GM18505 (cell line): ENCODE results near the gene CTXN1.

Experiments used
- ATAC-seq: cut with Tn5 transposase; IDR thresholded peaks from one replicate; pipeline ENCODE4 v1.9.1; 2021; ENCODE audit not compliant: unreplicated experiment
- POLR2A ChIP-seq: IDR thresholded peaks from 4 replicates; pipeline ENCODE4 v1.6.1; 2011; ENCODE audit warnings: borderline replicate concordance; ENCODE audit not compliant: insufficient read depth, insufficient read length; ENCODE audit errors: extremely low read depth

The CTXN1 gene

GRCh38 chr19:7909471-7910067 lies 16.4 kb downstream of the CTXN1 start:
- no peak for ATAC-seq
- TF ChIP-seq POLR2A = no peak

- no peak for TF ChIP-seq POLR2A
- ATAC-seq = no peak
Measured at GRCh38 chr19:7908742-7909461, 17.0 kb downstream of the CTXN1 start.

GRCh38 chr19:7908078-7908699 lies 17.7 kb downstream of the CTXN1 start:
- TF ChIP-seq POLR2A = no peak
- no peak for ATAC-seq

- no peak for TF ChIP-seq POLR2A
- no peak for ATAC-seq
Measured at GRCh38 chr19:7907544-7907943, 18.4 kb downstream of the CTXN1 start.

- TF ChIP-seq POLR2A = no peak
Measured at GRCh38 chr19:7907122-7907521, 18.8 kb downstream of the CTXN1 start.

GRCh38 chr19:7905859-7906258 lies 20.1 kb downstream of the CTXN1 start:
- ATAC-seq = no peak
- no peak for TF ChIP-seq POLR2A

More at GRCh38 chr19:7907122-7907521, 18.8 kb downstream of the CTXN1 start:
- no peak for ATAC-seq

GRCh38 chr19:7905268-7905667 lies 20.7 kb downstream of the CTXN1 start:
- TF ChIP-seq POLR2A = no peak
- no peak for ATAC-seq

- peak; percentile 33 for ATAC-seq
- TF ChIP-seq POLR2A = no peak
Measured at GRCh38 chr19:7904074-7905020, 21.6 kb downstream of the CTXN1 start.

GRCh38 chr19:7903244-7904073 lies 22.5 kb downstream of the CTXN1 start, which contains the start of gene MAP2K7:
Gene MAP2K7 (plus strand): TSS chr19:7903877. CDS start chr19:7903945, 68 bp downstream.
- ATAC-seq = peak; percentile 74
- peak; percentile 89 for TF ChIP-seq POLR2A

- TF ChIP-seq POLR2A = no peak
- peak; percentile 2 for ATAC-seq
Measured at GRCh38 chr19:7902796-7903243, 23.1 kb downstream of the CTXN1 start.

- TF ChIP-seq POLR2A = no peak
- ATAC-seq = no peak
Measured at GRCh38 chr19:7901337-7901736, 24.6 kb downstream of the CTXN1 start.

- TF ChIP-seq POLR2A = no peak
- ATAC-seq = no peak
Measured at GRCh38 chr19:7900931-7901330, 25.0 kb downstream of the CTXN1 start.
